NCI-H1092 treated with DMSO at 0.1 percent for 48 hours (cell line): ENCODE data around the gene PPP1R15B.
A peak's percentile ranks its signal among the peaks of the same experiment; 100 is the strongest.

ENCODE experiments used
- DNase-seq: peaks from one replicate; lab custom pipeline; 2025; lab: John Stamatoyannopoulos, UW

PPP1R15B gene

DNA sequence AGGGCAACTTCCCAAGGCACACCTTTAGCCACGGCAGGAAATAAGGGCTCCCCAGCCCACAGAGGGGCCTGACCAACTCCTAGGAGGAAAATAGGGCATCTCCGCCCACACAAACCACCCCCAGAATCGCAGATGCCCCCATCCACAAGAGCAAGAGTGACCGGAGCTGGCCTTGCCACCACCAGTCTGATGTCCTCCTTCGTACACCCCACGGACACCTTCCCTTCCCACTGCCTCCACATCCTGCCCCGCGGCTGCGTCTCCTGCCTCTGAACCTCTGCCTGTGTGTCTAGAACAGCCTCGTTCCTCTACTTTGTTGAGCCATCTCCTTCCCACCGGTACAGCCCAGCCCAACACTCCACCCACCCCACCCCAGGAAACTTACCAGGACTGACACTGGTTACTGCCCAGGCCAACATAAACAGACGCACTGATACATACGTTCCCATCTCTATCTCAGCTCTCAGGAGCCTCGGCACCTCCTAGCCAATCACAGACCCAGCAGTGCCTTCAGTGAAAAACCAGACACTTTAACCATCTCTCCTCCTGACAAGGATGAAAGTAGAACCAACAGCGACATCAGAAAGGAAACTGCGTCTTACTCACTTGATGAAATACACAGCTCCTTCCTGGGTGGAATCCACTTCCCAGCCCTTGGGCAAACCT is 44.3 kb downstream of the PPP1R15B start:
- no peak for DNase-seq

- DNase-seq = no peak
These were observed 44.9 kb downstream of the PPP1R15B start for GRCh38 chr1:204366759-204367158.

DNA sequence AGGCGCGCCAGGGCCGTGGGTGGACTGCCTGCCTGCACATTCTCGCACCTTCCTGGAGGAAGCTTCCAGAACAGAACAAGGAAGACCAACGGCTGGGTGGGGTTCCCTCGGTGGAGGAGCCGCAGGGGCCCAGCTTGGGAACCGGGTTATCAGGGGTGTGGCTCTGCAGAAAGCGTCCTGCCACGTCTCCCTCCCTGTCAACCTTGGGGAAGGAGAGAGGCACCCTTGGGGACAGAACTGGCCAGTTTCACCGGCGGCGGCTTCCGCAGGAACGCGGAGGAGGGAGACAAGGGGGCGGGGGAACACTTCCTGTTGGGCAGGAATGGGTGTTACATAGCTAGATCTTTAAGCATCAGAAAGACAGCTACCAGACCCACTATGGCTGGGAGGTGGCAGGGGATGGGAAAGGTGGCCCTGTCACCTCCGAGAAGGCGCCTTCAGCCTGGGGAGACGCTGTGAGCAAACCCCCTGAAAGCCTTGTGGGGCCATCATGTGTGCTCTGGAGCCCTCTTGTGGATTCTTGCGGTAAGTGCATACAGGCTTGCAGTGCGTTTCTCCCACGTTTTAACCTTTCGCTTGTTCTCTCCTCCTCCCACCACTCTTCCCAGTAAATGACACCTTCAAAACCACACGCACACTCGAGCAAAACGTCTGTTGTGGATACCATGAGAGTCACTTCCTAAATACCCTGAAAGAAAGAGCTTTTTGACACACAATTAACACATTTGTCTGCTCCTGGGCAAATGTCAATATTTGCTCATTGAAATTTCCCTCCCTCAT is 48.1 kb downstream of the PPP1R15B start:
- peak; percentile 82 for DNase-seq

- DNase-seq = no peak
These were observed 48.7 kb downstream of the PPP1R15B start for GRCh38 chr1:204362984-204363334.

DNA sequence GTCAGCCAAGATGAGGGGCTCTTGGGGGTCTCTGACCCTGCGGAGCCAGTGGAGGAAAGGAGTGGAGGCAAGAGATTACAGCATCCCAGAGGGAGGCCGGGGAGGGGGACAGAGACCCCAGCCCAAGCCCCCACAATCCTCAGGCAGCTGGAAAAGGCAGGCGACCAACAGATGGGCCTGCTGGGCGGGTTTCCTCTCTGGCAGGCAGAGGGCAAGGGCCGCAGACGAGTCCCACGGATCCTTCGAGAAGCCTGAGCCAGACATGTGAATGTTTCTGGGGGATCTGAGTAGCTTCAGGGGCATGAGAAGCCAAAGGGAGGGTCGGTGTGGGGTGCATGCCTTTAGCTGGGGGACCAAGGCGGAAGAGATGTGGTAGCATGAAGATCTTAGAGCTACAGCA is 49.8 kb downstream of the PPP1R15B start:
- DNase-seq = no peak

DNA sequence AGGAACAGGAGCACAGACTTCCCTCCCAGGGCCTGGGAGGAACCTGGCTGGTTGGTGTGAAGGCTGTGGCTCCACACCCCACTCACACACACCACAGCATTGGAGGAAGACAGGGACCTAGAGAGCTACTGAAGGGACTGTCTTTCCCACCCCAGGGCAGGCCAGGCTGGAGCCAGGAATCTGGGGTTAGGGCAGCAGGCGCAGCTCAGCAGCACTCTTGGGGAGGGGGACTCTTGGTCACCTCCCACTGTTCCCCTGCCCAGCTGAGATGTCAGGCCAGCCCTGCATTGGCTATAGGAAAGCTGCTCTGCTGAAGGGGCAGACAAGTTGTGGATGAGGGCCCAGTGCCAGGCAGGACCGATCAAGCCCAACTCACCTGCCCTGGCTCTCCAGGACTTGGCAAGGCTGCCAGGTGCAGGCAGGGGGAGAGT is 50.3 kb downstream of the PPP1R15B start:
- no peak for DNase-seq

DNA sequence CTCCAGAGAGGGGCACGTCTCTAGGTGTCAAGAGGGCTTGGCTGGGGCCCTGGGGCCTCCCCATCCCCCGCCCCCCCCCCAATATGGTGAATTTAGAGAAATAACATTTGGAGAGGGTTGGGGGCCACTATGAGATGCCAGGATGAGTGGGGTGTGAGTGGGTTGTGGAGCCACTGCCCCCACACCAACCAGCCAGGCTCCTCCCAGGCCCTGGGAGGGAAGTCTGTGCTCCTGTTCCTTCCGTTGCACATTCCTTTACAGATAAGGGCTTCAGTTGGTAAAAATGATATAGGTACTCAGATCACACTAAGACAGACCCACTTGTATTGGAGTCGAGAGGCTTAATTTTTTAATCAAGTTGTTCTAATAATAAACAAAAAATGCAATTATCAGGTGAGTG is 51.3 kb downstream of the PPP1R15B start:
- no peak for DNase-seq

GRCh38 chr1:204359474-204360255 is 52.0 kb downstream of the PPP1R15B start, which contains the start of gene PLEKHA6:
PLEKHA6 (minus strand) TSS chr1:204359929; CDS start chr1:204273727, 86,202 bp downstream.
- peak; percentile 61 for DNase-seq

GRCh38 chr1:204359131-204359473 is 52.5 kb downstream of the PPP1R15B start:
- DNase-seq = no peak

GRCh38 chr1:204358605-204359004 is 53.0 kb downstream of the PPP1R15B start:
- no peak for DNase-seq

GRCh38 chr1:204357551-204358490 is 53.8 kb downstream of the PPP1R15B start:
- DNase-seq = peak; percentile 17

DNA sequence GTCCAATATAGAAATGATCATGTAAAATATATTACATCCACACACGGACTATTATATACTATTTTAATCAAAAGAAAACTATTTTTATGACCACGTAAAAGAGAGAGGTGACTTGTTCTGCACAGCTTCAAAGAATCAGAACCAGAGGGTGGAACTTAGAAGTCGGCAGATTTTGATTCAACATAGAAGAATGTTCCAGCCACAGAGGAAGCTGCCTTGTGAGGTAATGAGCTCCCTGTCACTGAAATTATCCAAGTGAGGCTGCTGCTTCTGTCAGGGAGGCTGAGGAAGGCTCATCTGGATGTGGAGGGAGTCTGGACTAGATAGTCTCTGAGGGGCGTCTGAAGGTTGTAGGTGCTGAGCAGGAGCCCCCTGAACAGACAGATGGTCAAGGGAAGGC is 54.6 kb downstream of the PPP1R15B start:
- DNase-seq = no peak

DNA sequence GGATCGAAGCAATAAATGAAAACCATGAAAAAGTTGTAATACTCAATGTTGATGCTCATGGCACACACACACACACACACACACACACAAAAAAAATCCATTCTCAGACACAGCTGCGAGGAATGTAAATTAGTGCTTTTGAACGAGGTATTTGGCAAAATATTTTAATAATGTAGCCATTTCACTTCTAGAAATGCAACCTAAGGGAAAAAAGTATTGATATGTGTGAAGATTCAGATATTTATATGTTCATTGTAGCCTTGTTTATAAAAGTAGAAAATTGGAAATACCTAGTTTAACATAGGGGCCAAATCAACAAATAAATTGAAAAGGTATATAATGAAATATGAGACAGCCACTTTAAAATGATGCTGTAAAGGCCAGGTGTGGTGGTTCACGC is 55.7 kb downstream of the PPP1R15B start:
- DNase-seq = no peak

- no peak for DNase-seq
These were observed 57.0 kb downstream of the PPP1R15B start for GRCh38 chr1:204354579-204354978.
